ENCODE measurements around the gene CEP120. TPM values are rescaled to one million over a fixed set of nuclear protein-coding genes. Genes with fewer than 3 reads are reported as not detected.

CEP120 gene
- total RNA-seq, 1 donor from 2014 or later: 13.6 TPM

DNA sequence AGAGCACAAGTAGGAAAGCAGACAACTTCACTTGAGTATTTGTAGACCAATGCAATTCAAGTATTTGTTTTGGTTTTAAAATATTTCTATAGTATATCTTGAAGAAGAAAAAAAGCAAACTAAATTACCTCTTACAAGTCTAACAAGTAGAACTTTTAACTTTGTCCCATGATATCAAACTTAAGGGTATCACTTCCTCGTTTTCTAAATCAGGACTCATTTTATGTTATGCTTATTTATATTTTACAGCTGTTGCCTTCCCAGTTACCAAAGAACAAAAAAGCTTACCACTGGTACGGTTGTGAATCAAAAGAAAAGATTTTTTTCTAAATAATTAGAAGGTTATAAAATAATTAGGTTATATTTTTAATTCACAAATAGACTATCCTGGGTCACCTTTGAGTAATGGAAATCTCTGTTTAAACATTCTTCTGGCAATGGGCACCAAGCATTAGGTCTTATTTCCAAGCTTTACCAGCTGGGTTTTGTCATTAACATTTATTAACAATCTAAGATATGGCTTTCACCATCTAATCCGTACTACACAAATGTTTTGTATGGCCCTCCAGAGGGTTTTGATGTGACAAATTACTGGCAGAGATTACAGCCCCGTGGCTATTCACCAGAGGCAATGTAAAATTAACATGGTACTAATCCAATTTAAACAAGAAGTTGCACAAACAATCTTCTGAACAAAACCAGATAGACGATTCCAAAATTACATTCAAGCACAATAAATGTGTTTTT lies 63.6 kb downstream of the CEP120 start:
- peaks cover 11% of the 10 kb centered on the region for H3K36me3 Mint-ChIP-seq (ENCODE audit: low read depth, unreplicated experiment)
- H3K9me3 Mint-ChIP-seq (ENCODE audit: unreplicated experiment): no peaks in the 10 kb centered on the region
- TF ChIP-seq, protein P1, sequence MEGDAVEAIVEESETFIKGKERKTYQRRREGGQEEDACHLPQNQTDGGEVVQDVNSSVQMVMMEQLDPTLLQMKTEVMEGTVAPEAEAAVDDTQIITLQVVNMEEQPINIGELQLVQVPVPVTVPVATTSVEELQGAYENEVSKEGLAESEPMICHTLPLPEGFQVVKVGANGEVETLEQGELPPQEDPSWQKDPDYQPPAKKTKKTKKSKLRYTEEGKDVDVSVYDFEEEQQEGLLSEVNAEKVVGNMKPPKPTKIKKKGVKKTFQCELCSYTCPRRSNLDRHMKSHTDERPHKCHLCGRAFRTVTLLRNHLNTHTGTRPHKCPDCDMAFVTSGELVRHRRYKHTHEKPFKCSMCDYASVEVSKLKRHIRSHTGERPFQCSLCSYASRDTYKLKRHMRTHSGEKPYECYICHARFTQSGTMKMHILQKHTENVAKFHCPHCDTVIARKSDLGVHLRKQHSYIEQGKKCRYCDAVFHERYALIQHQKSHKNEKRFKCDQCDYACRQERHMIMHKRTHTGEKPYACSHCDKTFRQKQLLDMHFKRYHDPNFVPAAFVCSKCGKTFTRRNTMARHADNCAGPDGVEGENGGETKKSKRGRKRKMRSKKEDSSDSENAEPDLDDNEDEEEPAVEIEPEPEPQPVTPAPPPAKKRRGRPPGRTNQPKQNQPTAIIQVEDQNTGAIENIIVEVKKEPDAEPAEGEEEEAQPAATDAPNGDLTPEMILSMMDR (IDR thresholded peaks at IDR 0.05; ENCODE audit: unreplicated experiment): no peak
- H3K27ac Mint-ChIP-seq (ENCODE audit: unreplicated experiment): no peak overlapping the region
- no peak overlapping the region for H3K4me3 Mint-ChIP-seq (ENCODE audit: unreplicated experiment)
- DNase-seq (ENCODE audit: low spot score): no peak
- H3K27me3 Mint-ChIP-seq (ENCODE audit: unreplicated experiment): no peaks in the 10 kb centered on the region
- no peaks in the 10 kb centered on the region for H3K4me1 Mint-ChIP-seq (ENCODE audit: unreplicated experiment)

DNA sequence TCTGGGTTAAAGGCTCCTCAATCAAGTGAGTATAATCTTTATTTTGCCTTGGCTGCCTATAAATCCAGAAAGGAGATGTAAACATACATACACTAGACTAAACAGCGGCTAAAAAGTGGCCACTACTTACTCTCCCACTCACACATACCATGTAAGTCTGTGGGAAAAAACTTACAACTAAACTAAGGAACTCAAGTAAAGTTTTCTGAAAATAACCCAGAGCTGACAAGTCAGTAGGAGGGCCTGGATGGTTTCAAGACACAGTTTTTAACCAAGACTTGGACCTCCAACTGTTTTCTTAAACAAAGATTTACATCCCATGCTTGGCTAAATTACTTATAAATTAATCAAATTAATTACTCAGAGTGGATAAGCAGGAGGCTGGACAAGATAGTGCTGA lies 64.5 kb downstream of the CEP120 start:
- Mint-ChIP-seq H3K9me3 (ENCODE audit: unreplicated experiment) (no peaks in the 10 kb centered on the region), H3K36me3 (ENCODE audit: low read depth, unreplicated experiment) (peaks cover 11% of the 10 kb centered on the region), H3K4me3 (ENCODE audit: unreplicated experiment) (no peak overlapping the region), H3K27me3 (ENCODE audit: unreplicated experiment) (no peaks in the 10 kb centered on the region), H3K4me1 (ENCODE audit: unreplicated experiment) (no peaks in the 10 kb centered on the region), H3K27ac (ENCODE audit: unreplicated experiment) (no peak overlapping the region)
- no peak for DNase-seq (ENCODE audit: low spot score)
- TF ChIP-seq, protein P1 (IDR thresholded peaks at IDR 0.05; ENCODE audit: unreplicated experiment): no peak

DNA sequence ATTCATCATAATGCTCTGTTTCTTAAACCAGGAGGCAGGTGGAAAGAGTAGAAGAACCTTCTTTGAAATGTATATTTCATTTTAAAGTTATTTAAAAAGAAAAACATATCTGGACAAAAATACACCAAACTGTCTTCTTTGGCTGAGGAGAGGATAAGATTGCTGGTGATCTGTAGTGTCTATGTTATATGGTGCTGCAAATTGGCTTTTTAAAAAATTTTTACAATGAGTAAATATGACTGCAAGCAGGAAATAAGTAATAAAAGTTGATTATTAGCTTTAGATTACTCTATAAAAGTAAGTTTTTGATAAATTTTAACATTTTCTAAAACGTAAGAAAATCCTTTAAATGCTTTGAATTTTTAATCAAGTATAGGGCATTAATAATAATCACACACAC lies 64.9 kb downstream of the CEP120 start:
- H3K4me3 Mint-ChIP-seq (ENCODE audit: unreplicated experiment): no peak overlapping the region
- no peak for DNase-seq (ENCODE audit: low spot score)
- H3K27ac Mint-ChIP-seq (ENCODE audit: unreplicated experiment): no peak overlapping the region
- H3K4me1 Mint-ChIP-seq (ENCODE audit: unreplicated experiment): no peaks in the 10 kb centered on the region
- H3K9me3 Mint-ChIP-seq (ENCODE audit: unreplicated experiment): no peaks in the 10 kb centered on the region
- no peaks in the 10 kb centered on the region for H3K27me3 Mint-ChIP-seq (ENCODE audit: unreplicated experiment)
- TF ChIP-seq, protein P1 (IDR thresholded peaks at IDR 0.05; ENCODE audit: unreplicated experiment): no peak
- H3K36me3 Mint-ChIP-seq (ENCODE audit: low read depth, unreplicated experiment): peaks cover 11% of the 10 kb centered on the region

DNA sequence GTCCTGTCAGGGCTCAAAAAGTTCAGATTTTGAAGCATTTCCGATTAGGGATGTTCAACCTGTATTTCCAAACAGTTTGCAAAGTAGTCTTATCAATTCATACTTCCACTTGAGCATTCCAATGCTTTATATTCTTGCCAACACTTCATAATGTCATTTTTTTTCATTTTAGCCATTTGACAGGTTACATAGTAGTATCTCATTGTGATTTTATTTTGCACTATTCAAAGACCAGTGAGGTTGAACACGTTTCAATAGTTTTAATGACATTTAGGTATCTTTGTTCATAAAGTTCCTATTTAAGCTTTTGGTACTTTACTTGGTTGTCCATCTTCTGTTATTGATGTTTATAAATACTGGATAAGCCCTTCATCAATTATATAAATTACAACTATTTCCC lies 71.4 kb downstream of the CEP120 start:
- Mint-ChIP-seq H3K36me3 (ENCODE audit: low read depth, unreplicated experiment) (peaks cover 8% of the 10 kb centered on the region), H3K4me1 (ENCODE audit: unreplicated experiment) (no peaks in the 10 kb centered on the region), H3K27ac (ENCODE audit: unreplicated experiment) (no peak overlapping the region), H3K4me3 (ENCODE audit: unreplicated experiment) (no peak overlapping the region), H3K27me3 (ENCODE audit: unreplicated experiment) (no peaks in the 10 kb centered on the region), H3K9me3 (ENCODE audit: unreplicated experiment) (no peaks in the 10 kb centered on the region)
- TF ChIP-seq, protein P1 (IDR thresholded peaks at IDR 0.05; ENCODE audit: unreplicated experiment): no peak
- no peak for DNase-seq (ENCODE audit: low spot score)

DNA sequence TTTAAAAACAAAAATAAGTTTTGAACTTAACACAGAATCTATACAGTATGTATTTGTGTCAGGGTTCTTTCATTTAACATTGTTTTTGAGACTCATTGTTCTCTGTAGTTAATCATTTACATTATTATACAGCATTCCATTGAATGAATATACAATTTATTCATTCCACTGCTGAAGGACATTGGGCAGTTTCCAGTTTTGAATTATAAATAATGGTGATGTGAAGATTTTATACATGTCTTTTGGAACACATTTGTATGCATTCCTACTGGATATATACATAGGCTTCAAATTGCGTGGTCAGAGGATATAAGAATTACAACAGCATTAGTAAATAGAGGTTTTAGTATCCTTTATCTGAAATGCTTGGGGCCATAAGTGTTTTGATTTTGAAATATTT lies 72.0 kb downstream of the CEP120 start:
- no peak for DNase-seq (ENCODE audit: low spot score)
- no peaks in the 10 kb centered on the region for H3K4me1 Mint-ChIP-seq (ENCODE audit: unreplicated experiment)
- no peaks in the 10 kb centered on the region for H3K27me3 Mint-ChIP-seq (ENCODE audit: unreplicated experiment)
- H3K36me3 Mint-ChIP-seq (ENCODE audit: low read depth, unreplicated experiment): peaks cover 3% of the 10 kb centered on the region
- H3K27ac Mint-ChIP-seq (ENCODE audit: unreplicated experiment): no peak overlapping the region
- no peak overlapping the region for H3K4me3 Mint-ChIP-seq (ENCODE audit: unreplicated experiment)
- no peaks in the 10 kb centered on the region for H3K9me3 Mint-ChIP-seq (ENCODE audit: unreplicated experiment)
- TF ChIP-seq, protein P1 (IDR thresholded peaks at IDR 0.05; ENCODE audit: unreplicated experiment): no peak

All from endothelial cell (in vitro differentiated cells).